Transverse colon (tissue), 4 donors: ENCODE measurements around the gene UBE2L5.

Source experiments
- POLR2A ChIP-seq: fragments of 450-650 bp; IDR thresholded peaks from one replicate; pipeline ENCODE4 v1.6.1; 2016; ENCODE audit warnings: antibody characterized with exemption, mild to moderate bottlenecking, moderate library complexity
- POLR2AphosphoS5 ChIP-seq, 3 donors: sonication (generic); formaldehyde crosslinking; IDR thresholded peaks; one replicate each; pipeline ENCODE4 v1.6.1; 2016; ENCODE audit warnings: antibody characterized with exemption in 3 of 3
- TF ChIP-seq, protein P1 (sequence below), 5 experiments: fragments of 200-600 bp in 3 of 5; fragments of 450-650 bp in 2 of 5; sonication (generic) in 3 of 5; IDR thresholded peaks; 1 replicate in 2 of 5; 2 replicates in 3 of 5; pipeline ENCODE4 v1.5.1; 2016 to 2017; ENCODE audit warnings: antibody characterized with exemption in 5 of 5, inconsistent platforms in 3 of 5, mild to moderate bottlenecking in 2 of 5, moderate library complexity in 1 of 5

DNA sequence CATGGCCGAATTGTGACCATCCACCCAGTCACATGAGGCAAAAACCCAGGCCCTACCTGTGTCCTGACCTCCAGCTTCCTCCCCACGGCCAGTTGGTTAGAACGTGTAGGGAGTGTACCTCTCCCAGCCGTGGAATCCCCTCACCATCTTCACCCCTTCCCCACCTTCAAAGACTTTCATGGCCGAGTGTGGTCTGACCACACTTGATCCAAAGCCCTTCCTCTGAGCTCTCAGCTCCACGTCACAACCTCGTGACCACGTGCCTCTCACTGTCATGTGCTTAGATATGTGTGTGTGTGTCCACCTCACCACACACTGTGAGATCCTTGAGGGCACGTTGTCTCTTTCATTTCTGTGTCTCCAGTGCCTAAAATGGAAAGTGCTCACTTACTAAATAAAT lies 48.6 kb upstream of the UBE2L5 start:
- TF ChIP-seq, protein P1, sequence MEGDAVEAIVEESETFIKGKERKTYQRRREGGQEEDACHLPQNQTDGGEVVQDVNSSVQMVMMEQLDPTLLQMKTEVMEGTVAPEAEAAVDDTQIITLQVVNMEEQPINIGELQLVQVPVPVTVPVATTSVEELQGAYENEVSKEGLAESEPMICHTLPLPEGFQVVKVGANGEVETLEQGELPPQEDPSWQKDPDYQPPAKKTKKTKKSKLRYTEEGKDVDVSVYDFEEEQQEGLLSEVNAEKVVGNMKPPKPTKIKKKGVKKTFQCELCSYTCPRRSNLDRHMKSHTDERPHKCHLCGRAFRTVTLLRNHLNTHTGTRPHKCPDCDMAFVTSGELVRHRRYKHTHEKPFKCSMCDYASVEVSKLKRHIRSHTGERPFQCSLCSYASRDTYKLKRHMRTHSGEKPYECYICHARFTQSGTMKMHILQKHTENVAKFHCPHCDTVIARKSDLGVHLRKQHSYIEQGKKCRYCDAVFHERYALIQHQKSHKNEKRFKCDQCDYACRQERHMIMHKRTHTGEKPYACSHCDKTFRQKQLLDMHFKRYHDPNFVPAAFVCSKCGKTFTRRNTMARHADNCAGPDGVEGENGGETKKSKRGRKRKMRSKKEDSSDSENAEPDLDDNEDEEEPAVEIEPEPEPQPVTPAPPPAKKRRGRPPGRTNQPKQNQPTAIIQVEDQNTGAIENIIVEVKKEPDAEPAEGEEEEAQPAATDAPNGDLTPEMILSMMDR (IDR thresholded peaks at IDR 0.05), result no peak
- TF ChIP-seq POLR2A, result no peak
- TF ChIP-seq POLR2AphosphoS5 (IDR thresholded peaks at IDR 0.05), result peak in 1 of 3 donors; percentile 69
